ENCODE measurements around the gene SPP1. TPM values are rescaled to one million over a fixed set of nuclear protein-coding genes. Genes with fewer than 3 reads are reported as not detected.
A peak's percentile ranks its signal among the peaks of the same experiment; 100 is the strongest.

Gene SPP1
- total RNA-seq, 1 experiment from 2014 or later, result 4.1 TPM

DNA sequence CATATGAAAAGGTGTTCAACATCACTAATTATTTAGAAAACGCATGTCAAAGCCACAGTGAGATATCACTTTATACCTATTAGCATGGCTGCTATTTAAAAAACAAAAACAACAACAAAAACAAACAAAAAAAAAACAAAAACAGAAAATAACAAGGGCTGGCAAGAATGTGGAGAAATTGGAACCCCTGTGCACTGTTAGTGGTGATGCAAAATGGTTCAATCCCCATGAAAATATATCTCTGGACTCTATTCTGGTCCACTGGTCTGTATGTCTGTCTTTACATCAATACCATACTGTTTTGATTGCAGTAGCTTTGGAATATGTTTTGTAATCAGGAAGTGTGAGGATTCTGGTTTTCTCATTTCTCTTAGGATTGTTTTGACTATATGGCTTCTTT lies 43.6 kb upstream of the SPP1 start:
- DNase-seq (ENCODE audit: low read depth, low spot score), result no peak
- Histone ChIP-seq H4K20me1 (ENCODE audit: insufficient read depth) (no peaks in the 10 kb centered on the region), H2AFZ (ENCODE audit: low read depth, low read length, poor library complexity, severe bottlenecking) (no peak overlapping the region), H3K79me2 (ENCODE audit: insufficient read depth, low read length) (no peaks in the 10 kb centered on the region), H3K9me2 (ENCODE audit: insufficient read depth) (no peaks in the 10 kb centered on the region), H3K4me3 (replicated peaks in 1 of 2; ENCODE audit: low read depth in 1 of 2, low read length in 2 of 2) (no peak overlapping the region), H3K9ac (ENCODE audit: low read length) (no peak overlapping the region), H3K4me1 (ENCODE audit: control insufficient read depth in 1 of 2, insufficient read depth in 2 of 2, low read length in 2 of 2) (no peaks in the 10 kb centered on the region), H3K27me3 (ENCODE audit: insufficient read depth, low read length) (no peaks in the 10 kb centered on the region), H3K27ac (ENCODE audit: low read depth, low read length) (no peak overlapping the region), H3K36me3 (ENCODE audit: control insufficient read depth in 1 of 2, insufficient read depth in 2 of 2, low read length in 2 of 2) (no peaks in the 10 kb centered on the region), H3K4me2 (ENCODE audit: low read length) (no peak overlapping the region), H3K9me3 (ENCODE audit: control insufficient read depth in 1 of 2, insufficient read depth in 1 of 2, low read depth in 1 of 2, low read length in 2 of 2) (peaks cover 0 to 6% of the 10 kb centered on the region in 2 experiments; a peak in 1 of 4 replicates)
- ChIA-PET POLR2A (no interaction called here), RAD21 (ENCODE audit: low non-redundant PET in 1 of 2, low total read pairs in 2 of 2, uncharacterized antibody in 2 of 2, unreplicated experiment in 2 of 2) (no interaction called here), CTCF (no interaction called here)
- no peak for ATAC-seq
- intact Hi-C loops (cut with micrococcal nuclease), result no loop called here
- TF ChIP-seq ZNF274 (IDR thresholded peaks at IDR 0.05; ENCODE audit: low read depth, low read length), result no peak
- TF ChIP-seq CBX3 (IDR thresholded peaks at IDR 0.05; ENCODE audit: low read depth), result peak; percentile 42; the same call in 1 of the 2 replicates
- BruUV-seq (replicated peaks), result no TSS peak

DNA sequence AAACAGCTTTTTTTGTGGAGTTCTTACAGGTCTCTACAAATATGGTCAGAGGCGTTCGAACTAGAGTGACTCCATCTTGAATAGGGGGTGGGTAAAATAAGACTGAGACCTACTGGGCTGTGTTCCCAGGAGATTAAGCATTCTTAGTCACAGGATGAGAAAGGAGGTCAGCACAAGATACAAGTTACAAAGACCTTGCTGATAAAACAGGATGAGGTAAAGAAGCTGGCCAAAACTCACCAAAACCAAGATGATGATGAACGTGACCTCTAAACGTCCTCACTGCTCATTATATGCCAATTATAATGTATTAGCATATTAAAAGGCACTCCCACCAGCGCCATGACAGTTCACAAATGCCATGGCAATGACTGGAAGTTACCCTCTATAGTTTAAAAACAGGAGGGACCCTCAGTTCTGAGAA lies 42.8 kb upstream of the SPP1 start:
- no TSS peak for BruUV-seq (replicated peaks)
- CTCF ChIA-PET, result no interaction called here
- H3K4me3 ChIP-seq (replicated peaks in 1 of 2; ENCODE audit: low read depth in 1 of 2, low read length in 2 of 2), result no peak overlapping the region
- intact Hi-C loops (cut with micrococcal nuclease), result no loop called here
- no peaks in the 10 kb centered on the region for H4K20me1 ChIP-seq (ENCODE audit: insufficient read depth)
- POLR2A ChIA-PET, result no interaction called here
- H3K27me3 ChIP-seq (ENCODE audit: insufficient read depth, low read length), result no peaks in the 10 kb centered on the region
- H3K36me3 ChIP-seq (ENCODE audit: control insufficient read depth in 1 of 2, insufficient read depth in 2 of 2, low read length in 2 of 2), result no peaks in the 10 kb centered on the region
- H3K9ac ChIP-seq (ENCODE audit: low read length), result no peak overlapping the region
- no peak overlapping the region for H2AFZ ChIP-seq (ENCODE audit: low read depth, low read length, poor library complexity, severe bottlenecking)
- DNase-seq (ENCODE audit: low read depth, low spot score) (no peak), ATAC-seq (no peak)
- RAD21 ChIA-PET (ENCODE audit: low non-redundant PET in 1 of 2, low total read pairs in 2 of 2, uncharacterized antibody in 2 of 2, unreplicated experiment in 2 of 2), result no interaction called here
- H3K9me2 ChIP-seq (ENCODE audit: insufficient read depth), result no peaks in the 10 kb centered on the region
- no peaks in the 10 kb centered on the region for H3K79me2 ChIP-seq (ENCODE audit: insufficient read depth, low read length)
- peaks cover 0 to 6% of the 10 kb centered on the region in 2 experiments; a peak in 1 of 4 replicates for H3K9me3 ChIP-seq (ENCODE audit: control insufficient read depth in 1 of 2, insufficient read depth in 1 of 2, low read depth in 1 of 2, low read length in 2 of 2)
- no peak overlapping the region for H3K27ac ChIP-seq (ENCODE audit: low read depth, low read length)
- H3K4me1 ChIP-seq (ENCODE audit: control insufficient read depth in 1 of 2, insufficient read depth in 2 of 2, low read length in 2 of 2), result no peaks in the 10 kb centered on the region
- no peak overlapping the region for H3K4me2 ChIP-seq (ENCODE audit: low read length)
- TF ChIP-seq, protein P1, sequence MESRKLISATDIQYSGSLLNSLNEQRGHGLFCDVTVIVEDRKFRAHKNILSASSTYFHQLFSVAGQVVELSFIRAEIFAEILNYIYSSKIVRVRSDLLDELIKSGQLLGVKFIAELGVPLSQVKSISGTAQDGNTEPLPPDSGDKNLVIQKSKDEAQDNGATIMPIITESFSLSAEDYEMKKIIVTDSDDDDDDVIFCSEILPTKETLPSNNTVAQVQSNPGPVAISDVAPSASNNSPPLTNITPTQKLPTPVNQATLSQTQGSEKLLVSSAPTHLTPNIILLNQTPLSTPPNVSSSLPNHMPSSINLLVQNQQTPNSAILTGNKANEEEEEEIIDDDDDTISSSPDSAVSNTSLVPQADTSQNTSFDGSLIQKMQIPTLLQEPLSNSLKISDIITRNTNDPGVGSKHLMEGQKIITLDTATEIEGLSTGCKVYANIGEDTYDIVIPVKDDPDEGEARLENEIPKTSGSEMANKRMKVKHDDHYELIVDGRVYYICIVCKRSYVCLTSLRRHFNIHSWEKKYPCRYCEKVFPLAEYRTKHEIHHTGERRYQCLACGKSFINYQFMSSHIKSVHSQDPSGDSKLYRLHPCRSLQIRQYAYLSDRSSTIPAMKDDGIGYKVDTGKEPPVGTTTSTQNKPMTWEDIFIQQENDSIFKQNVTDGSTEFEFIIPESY (IDR thresholded peaks at IDR 0.05; ENCODE audit: extremely low read depth, insufficient replicate concordance, low read length), result no peak
- no peak for TF ChIP-seq CEBPB (IDR thresholded peaks at IDR 0.05; ENCODE audit: low read depth)
- TF ChIP-seq, protein P2, sequence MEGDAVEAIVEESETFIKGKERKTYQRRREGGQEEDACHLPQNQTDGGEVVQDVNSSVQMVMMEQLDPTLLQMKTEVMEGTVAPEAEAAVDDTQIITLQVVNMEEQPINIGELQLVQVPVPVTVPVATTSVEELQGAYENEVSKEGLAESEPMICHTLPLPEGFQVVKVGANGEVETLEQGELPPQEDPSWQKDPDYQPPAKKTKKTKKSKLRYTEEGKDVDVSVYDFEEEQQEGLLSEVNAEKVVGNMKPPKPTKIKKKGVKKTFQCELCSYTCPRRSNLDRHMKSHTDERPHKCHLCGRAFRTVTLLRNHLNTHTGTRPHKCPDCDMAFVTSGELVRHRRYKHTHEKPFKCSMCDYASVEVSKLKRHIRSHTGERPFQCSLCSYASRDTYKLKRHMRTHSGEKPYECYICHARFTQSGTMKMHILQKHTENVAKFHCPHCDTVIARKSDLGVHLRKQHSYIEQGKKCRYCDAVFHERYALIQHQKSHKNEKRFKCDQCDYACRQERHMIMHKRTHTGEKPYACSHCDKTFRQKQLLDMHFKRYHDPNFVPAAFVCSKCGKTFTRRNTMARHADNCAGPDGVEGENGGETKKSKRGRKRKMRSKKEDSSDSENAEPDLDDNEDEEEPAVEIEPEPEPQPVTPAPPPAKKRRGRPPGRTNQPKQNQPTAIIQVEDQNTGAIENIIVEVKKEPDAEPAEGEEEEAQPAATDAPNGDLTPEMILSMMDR (IDR thresholded peaks at IDR 0.05 in 2 of 3, conservative IDR thresholded peaks at IDR 0.05 in 1 of 3; ENCODE audit: borderline replicate concordance in 1 of 3, insufficient read depth in 1 of 3, low read depth in 2 of 3, low read length in 2 of 3), result no peak
- no peak for TF ChIP-seq RAD21 (IDR thresholded peaks at IDR 0.05; ENCODE audit: low read depth)
- TF ChIP-seq EZH2phosphoT487 (IDR thresholded peaks at IDR 0.05; ENCODE audit: borderline replicate concordance), result no peak
- TF ChIP-seq FOSL1 (IDR thresholded peaks at IDR 0.05; ENCODE audit: low read depth), result no peak
- TF ChIP-seq, protein P3, sequence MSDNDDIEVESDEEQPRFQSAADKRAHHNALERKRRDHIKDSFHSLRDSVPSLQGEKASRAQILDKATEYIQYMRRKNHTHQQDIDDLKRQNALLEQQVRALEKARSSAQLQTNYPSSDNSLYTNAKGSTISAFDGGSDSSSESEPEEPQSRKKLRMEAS (IDR thresholded peaks at IDR 0.05), result no peak
- TF ChIP-seq, protein P4, sequence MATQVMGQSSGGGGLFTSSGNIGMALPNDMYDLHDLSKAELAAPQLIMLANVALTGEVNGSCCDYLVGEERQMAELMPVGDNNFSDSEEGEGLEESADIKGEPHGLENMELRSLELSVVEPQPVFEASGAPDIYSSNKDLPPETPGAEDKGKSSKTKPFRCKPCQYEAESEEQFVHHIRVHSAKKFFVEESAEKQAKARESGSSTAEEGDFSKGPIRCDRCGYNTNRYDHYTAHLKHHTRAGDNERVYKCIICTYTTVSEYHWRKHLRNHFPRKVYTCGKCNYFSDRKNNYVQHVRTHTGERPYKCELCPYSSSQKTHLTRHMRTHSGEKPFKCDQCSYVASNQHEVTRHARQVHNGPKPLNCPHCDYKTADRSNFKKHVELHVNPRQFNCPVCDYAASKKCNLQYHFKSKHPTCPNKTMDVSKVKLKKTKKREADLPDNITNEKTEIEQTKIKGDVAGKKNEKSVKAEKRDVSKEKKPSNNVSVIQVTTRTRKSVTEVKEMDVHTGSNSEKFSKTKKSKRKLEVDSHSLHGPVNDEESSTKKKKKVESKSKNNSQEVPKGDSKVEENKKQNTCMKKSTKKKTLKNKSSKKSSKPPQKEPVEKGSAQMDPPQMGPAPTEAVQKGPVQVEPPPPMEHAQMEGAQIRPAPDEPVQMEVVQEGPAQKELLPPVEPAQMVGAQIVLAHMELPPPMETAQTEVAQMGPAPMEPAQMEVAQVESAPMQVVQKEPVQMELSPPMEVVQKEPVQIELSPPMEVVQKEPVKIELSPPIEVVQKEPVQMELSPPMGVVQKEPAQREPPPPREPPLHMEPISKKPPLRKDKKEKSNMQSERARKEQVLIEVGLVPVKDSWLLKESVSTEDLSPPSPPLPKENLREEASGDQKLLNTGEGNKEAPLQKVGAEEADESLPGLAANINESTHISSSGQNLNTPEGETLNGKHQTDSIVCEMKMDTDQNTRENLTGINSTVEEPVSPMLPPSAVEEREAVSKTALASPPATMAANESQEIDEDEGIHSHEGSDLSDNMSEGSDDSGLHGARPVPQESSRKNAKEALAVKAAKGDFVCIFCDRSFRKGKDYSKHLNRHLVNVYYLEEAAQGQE (IDR thresholded peaks at IDR 0.05; ENCODE audit: low read depth), result no peak
- TF ChIP-seq POLR2AphosphoS5 (IDR thresholded peaks at IDR 0.05; ENCODE audit: low read depth, low read length), result no peak
- TF ChIP-seq TCF7L2 (IDR thresholded peaks at IDR 0.05; ENCODE audit: borderline replicate concordance, extremely low read depth, insufficient read depth, insufficient read length), result no peak
- TF ChIP-seq ELF1 (IDR thresholded peaks at IDR 0.05; ENCODE audit: borderline replicate concordance, low read depth), result no peak
